Measurements from ENCODE around the gene TBATA. TPM values are rescaled to one million over a fixed set of nuclear protein-coding genes. Genes with fewer than 3 reads are reported as not detected.

TBATA gene
- polyA plus RNA-seq, 1 donor (not counting 4 experiments of a cell fraction or from before 2014, with no cell fraction given), result not detected

- dilution Hi-C loops (cut with MboI; ENCODE audit: extremely low pct_ligation_motif_present, low sequenced_read_pairs), result no loop called here
- Histone ChIP-seq H3K79me2 (ENCODE audit: control insufficient read depth, insufficient read depth, low read length) (no peaks in the 10 kb centered on the region), H3K36me3 (ENCODE audit: control insufficient read depth in 2 of 2, extremely low read depth in 1 of 2, insufficient read depth in 2 of 2, low read length in 2 of 2) (no peaks in the 10 kb centered on the region), H2AFZ (ENCODE audit: control insufficient read depth, low read length) (no peak overlapping the region), H3K9me1 (ENCODE audit: control insufficient read depth, extremely low read depth, insufficient read depth, low read length) (no peaks in the 10 kb centered on the region), H3K9ac (ENCODE audit: control insufficient read depth, extremely low read depth, insufficient read depth, low read length) (no peak overlapping the region), H3K27me3 (ENCODE audit: control insufficient read depth, extremely low read depth, insufficient read depth, low read length) (peaks cover 21% of the 10 kb centered on the region), H3K4me1 (ENCODE audit: control insufficient read depth, extremely low read depth, insufficient read depth, low read length) (no peaks in the 10 kb centered on the region), H4K20me1 (ENCODE audit: control insufficient read depth, extremely low read depth, insufficient read depth, low read length) (peaks cover 3% of the 10 kb centered on the region), H3K4me3 (ENCODE audit: control insufficient read depth in 2 of 3, extremely low read depth in 1 of 3, insufficient read depth in 2 of 3, low read depth in 1 of 3, low read length in 3 of 3) (no peak overlapping the region), H3K27ac (ENCODE audit: control insufficient read depth, insufficient read depth, low read length) (no peak overlapping the region), H3K4me2 (ENCODE audit: control insufficient read depth, extremely low read depth, insufficient read depth, low read depth, low read length) (no peak overlapping the region), H3K9me3 (ENCODE audit: control insufficient read depth, low read depth, low read length) (no peaks in the 10 kb centered on the region)
- FAIRE-seq (no peak), DNase-seq (ENCODE audit: low read depth, low spot score) (no peak)
- no peak for TF ChIP-seq EZH2 (IDR thresholded peaks at IDR 0.05; ENCODE audit: low read length)
- TF ChIP-seq, protein P1, sequence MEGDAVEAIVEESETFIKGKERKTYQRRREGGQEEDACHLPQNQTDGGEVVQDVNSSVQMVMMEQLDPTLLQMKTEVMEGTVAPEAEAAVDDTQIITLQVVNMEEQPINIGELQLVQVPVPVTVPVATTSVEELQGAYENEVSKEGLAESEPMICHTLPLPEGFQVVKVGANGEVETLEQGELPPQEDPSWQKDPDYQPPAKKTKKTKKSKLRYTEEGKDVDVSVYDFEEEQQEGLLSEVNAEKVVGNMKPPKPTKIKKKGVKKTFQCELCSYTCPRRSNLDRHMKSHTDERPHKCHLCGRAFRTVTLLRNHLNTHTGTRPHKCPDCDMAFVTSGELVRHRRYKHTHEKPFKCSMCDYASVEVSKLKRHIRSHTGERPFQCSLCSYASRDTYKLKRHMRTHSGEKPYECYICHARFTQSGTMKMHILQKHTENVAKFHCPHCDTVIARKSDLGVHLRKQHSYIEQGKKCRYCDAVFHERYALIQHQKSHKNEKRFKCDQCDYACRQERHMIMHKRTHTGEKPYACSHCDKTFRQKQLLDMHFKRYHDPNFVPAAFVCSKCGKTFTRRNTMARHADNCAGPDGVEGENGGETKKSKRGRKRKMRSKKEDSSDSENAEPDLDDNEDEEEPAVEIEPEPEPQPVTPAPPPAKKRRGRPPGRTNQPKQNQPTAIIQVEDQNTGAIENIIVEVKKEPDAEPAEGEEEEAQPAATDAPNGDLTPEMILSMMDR (optimal IDR thresholded peaks at IDR 0.05 in 1 of 3, IDR thresholded peaks at IDR 0.05 in 1 of 3, conservative IDR thresholded peaks at IDR 0.05 in 1 of 3; ENCODE audit: extremely low read depth in 1 of 3, insufficient read depth in 2 of 3, low read length in 3 of 3), result no peak
These were observed 41.3 kb downstream of the TBATA start for GRCh38 chr10:70743879-70744278.

DNA sequence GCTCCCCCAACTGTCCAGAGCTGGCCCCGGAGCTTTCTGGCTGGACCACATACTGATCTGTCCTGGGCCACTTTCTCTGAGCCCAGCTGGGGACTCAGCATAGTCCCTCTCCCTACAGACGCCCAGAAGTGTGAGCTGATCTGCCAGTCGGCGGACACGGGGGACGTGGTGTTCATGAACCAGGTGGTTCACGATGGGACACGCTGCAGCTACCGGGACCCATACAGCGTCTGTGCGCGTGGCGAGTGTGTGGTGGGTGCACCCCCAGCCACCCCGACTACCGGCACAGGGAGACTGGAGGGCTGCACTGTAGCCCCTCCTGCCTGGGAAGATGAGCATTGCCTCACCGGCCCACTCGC lies 41.8 kb downstream of the TBATA start:
- H3K9me3 ChIP-seq (ENCODE audit: control insufficient read depth, low read depth, low read length), result no peaks in the 10 kb centered on the region
- FAIRE-seq, result no peak
- no peaks in the 10 kb centered on the region for H3K9me1 ChIP-seq (ENCODE audit: control insufficient read depth, extremely low read depth, insufficient read depth, low read length)
- H3K4me2 ChIP-seq (ENCODE audit: control insufficient read depth, extremely low read depth, insufficient read depth, low read depth, low read length), result no peak overlapping the region
- peaks cover 21% of the 10 kb centered on the region for H3K27me3 ChIP-seq (ENCODE audit: control insufficient read depth, extremely low read depth, insufficient read depth, low read length)
- H3K4me3 ChIP-seq (ENCODE audit: control insufficient read depth in 2 of 3, extremely low read depth in 1 of 3, insufficient read depth in 2 of 3, low read depth in 1 of 3, low read length in 3 of 3), result no peak overlapping the region
- dilution Hi-C loops (cut with MboI; ENCODE audit: extremely low pct_ligation_motif_present, low sequenced_read_pairs), result no loop called here
- H2AFZ ChIP-seq (ENCODE audit: control insufficient read depth, low read length), result no peak overlapping the region
- H3K9ac ChIP-seq (ENCODE audit: control insufficient read depth, extremely low read depth, insufficient read depth, low read length), result no peak overlapping the region
- H3K27ac ChIP-seq (ENCODE audit: control insufficient read depth, insufficient read depth, low read length), result no peak overlapping the region
- no peak for TF ChIP-seq EZH2 (IDR thresholded peaks at IDR 0.05; ENCODE audit: low read length)
- TF ChIP-seq, protein P1 (optimal IDR thresholded peaks at IDR 0.05 in 1 of 3, IDR thresholded peaks at IDR 0.05 in 1 of 3, conservative IDR thresholded peaks at IDR 0.05 in 1 of 3; ENCODE audit: extremely low read depth in 1 of 3, insufficient read depth in 2 of 3, low read length in 3 of 3), result no peak
- no peaks in the 10 kb centered on the region for H3K79me2 ChIP-seq (ENCODE audit: control insufficient read depth, insufficient read depth, low read length)
- peaks cover 3% of the 10 kb centered on the region for H4K20me1 ChIP-seq (ENCODE audit: control insufficient read depth, extremely low read depth, insufficient read depth, low read length)
- no peak for DNase-seq (ENCODE audit: low read depth, low spot score)
- H3K36me3 ChIP-seq (ENCODE audit: control insufficient read depth in 2 of 2, extremely low read depth in 1 of 2, insufficient read depth in 2 of 2, low read length in 2 of 2), result no peaks in the 10 kb centered on the region
- no peaks in the 10 kb centered on the region for H3K4me1 ChIP-seq (ENCODE audit: control insufficient read depth, extremely low read depth, insufficient read depth, low read length)
